ENCODE data around the gene GTF2H3. TPM values are rescaled to one million over a fixed set of nuclear protein-coding genes. Genes with fewer than 3 reads are reported as not detected.

The GTF2H3 gene
- total and polyA plus RNA-seq, 2 experiments from 2014 or later = 10.5 to 27.7 TPM

- TF ChIP-seq REST (IDR thresholded peaks at IDR 0.05; ENCODE audit: unreplicated experiment) = no peak
These were observed 53.1 kb downstream of the GTF2H3 start (continued) for GRCh38 chr12:123686636-123687190.

GRCh38 chr12:123690191-123690840, 56.7 kb downstream of the GTF2H3 start:
- no peaks in the 10 kb centered on the region for H4K20me1 ChIP-seq (replicated peaks; ENCODE audit: insufficient read depth)
- no peaks in the 10 kb centered on the region for H3K79me2 ChIP-seq (replicated peaks; ENCODE audit: insufficient read depth)
- H3K36me3 Mint-ChIP-seq (ENCODE audit: low read depth) = no peaks in the 10 kb centered on the region
- no peak overlapping the region for H3K27ac ChIP-seq (ENCODE audit: low read depth)
- H3K27me3 Mint-ChIP-seq (ENCODE audit: insufficient read depth, low read depth, poor library complexity) = peaks cover 2% of the 10 kb centered on the region
- no peak overlapping the region for H3K4me3 ChIP-seq
- H3K9me3 Mint-ChIP-seq = no peaks in the 10 kb centered on the region
- no peaks in the 10 kb centered on the region for H3F3A ChIP-seq (replicated peaks; ENCODE audit: low read depth)
- H3K9me2 ChIP-seq (ENCODE audit: insufficient read depth) = no peaks in the 10 kb centered on the region
- DNase-seq (ENCODE audit: low spot score) = no peak
- H3K4me2 ChIP-seq = no peak overlapping the region
- H3K4me1 Mint-ChIP-seq = no peaks in the 10 kb centered on the region
- H3K4me3 Mint-ChIP-seq = no peak overlapping the region
- no peak overlapping the region for H3K27ac Mint-ChIP-seq
- no peaks in the 10 kb centered on the region for H3K4me1 ChIP-seq (ENCODE audit: insufficient read depth)
- H3K27me3 ChIP-seq (ENCODE audit: insufficient read depth) = no peaks in the 10 kb centered on the region
- TF ChIP-seq JUNB (IDR thresholded peaks at IDR 0.05; ENCODE audit: unreplicated experiment) (no peak), ZNF462 (CRISPR knock-in tag; IDR thresholded peaks at IDR 0.05) (no peak)
- ATAC-seq = no peak
- H2AFZ ChIP-seq = no peak overlapping the region
- H3K36me3 ChIP-seq (ENCODE audit: insufficient read depth) = no peaks in the 10 kb centered on the region

Measured in GM23338 (cell line).